GM12878 (cell line): Measurements from ENCODE around the gene ZNF469. TPM values are rescaled to one million over a fixed set of nuclear protein-coding genes. Genes with fewer than 3 reads are reported as not detected.

Experiments
- ATAC-seq: fragments of 200-7000 bp; cut with Tn5 transposase; 3 replicates; pipeline ENCODE4 v1.9.1; 2020; ENCODE audit warnings: mild to moderate bottlenecking, moderate library complexity
- BruUV-seq: library from RNA; stranded (reverse); fragments of 400-500 nt; replicated peaks from 2 replicates; lab custom pipeline; 2021; lab: Mats Ljungman, UMichigan
- CTCF ChIA-PET: fragments of 300-600 bp; sonication (Branson Sonifier 250); formaldehyde crosslinking; extraction: SDS; loops from one replicate; lab custom pipeline; 2021; ENCODE audit warnings: inconsistent platforms; lab: Yijun Ruan, JAX
- POLR2A ChIA-PET: fragments of 350-600 bp; formaldehyde crosslinking; extraction: SDS; loops from one replicate; lab custom pipeline; 2021; ENCODE audit warnings: inconsistent platforms; lab: Charles Lee
- RAD21 ChIA-PET: fragments of 300-600 bp; sonication (Branson Sonifier 250); formaldehyde crosslinking; loops from one replicate; lab custom pipeline; 2023; ENCODE audit warnings: antibody characterized with exemption; ENCODE audit not compliant: unreplicated experiment; lab: Charles Lee
- SMC1A ChIA-PET: fragments of 300-600 bp; sonication (Branson Sonifier 250); formaldehyde crosslinking; loops from one replicate; lab custom pipeline; 2023; ENCODE audit not compliant: unreplicated experiment, uncharacterized antibody; lab: Charles Lee
- DNase-seq: peaks from one replicate; pipeline ENCODE4 v3.0.0-alpha.2; 2011; ENCODE audit warnings: low read depth, low spot score
- FAIRE-seq: peaks from 3 replicates; lab custom pipeline; 2011; peaks lifted over from hg19 to GRCh38; lab: Jason Lieb, UNC
- H2AFZ ChIP-seq: 2 replicates; pipeline ENCODE4 v1.6.0; 2011; ENCODE audit warnings: low read depth, low read length, control low read depth; ENCODE audit not compliant: control insufficient read depth
- H3K27ac ChIP-seq: 2 replicates; pipeline ENCODE4 v1.5.1; 2011; ENCODE audit warnings: control low read depth; ENCODE audit not compliant: control insufficient read depth, insufficient read depth
- H3K27me3 ChIP-seq, 2 experiments: replicated peaks in 1 of 2; 2 replicates each; pipeline versions ENCODE4 v1.6.0 to v1.6.1; 2011; ENCODE audit warnings: low read length in 1 of 2; ENCODE audit not compliant: control insufficient read depth in 2 of 2, insufficient read depth in 2 of 2
- H3K36me3 ChIP-seq, 2 experiments: 2 replicates each; pipeline ENCODE4 v1.5.1; 2011; ENCODE audit warnings: low read length in 1 of 2; ENCODE audit not compliant: control insufficient read depth in 2 of 2, insufficient read depth in 2 of 2
- H3K4me1 ChIP-seq: 2 replicates; pipeline ENCODE4 v1.6.1; 2011; ENCODE audit warnings: mild to moderate bottlenecking, low read length, moderate library complexity, mixed read lengths; ENCODE audit not compliant: control insufficient read depth, insufficient read depth
- H3K4me2 ChIP-seq: 2 replicates; pipeline ENCODE4 v1.6.0; 2011; ENCODE audit warnings: control low read depth; ENCODE audit not compliant: control insufficient read depth, insufficient read depth
- H3K4me3 ChIP-seq: fragments of 200-600 bp; sonication (generic); 2 replicates; pipeline ENCODE4 v1.5.1; 2016
- H3K79me2 ChIP-seq: 2 replicates; pipeline ENCODE4 v1.6.0; 2011; ENCODE audit warnings: low read length; ENCODE audit not compliant: control insufficient read depth, insufficient read depth
- H3K9ac ChIP-seq: 2 replicates; pipeline ENCODE4 v1.8.0; 2011; ENCODE audit warnings: low read length, control low read depth, mixed read lengths; ENCODE audit not compliant: control insufficient read depth, insufficient read depth
- H3K9me3 ChIP-seq: replicated peaks from 3 replicates; pipeline ENCODE4 v1.5.1; 2011; ENCODE audit warnings: mild to moderate bottlenecking, low read length; ENCODE audit not compliant: control insufficient read depth, insufficient read depth
- H4K20me1 ChIP-seq: 2 replicates; pipeline ENCODE4 v1.6.0; 2011; ENCODE audit not compliant: control insufficient read depth, insufficient read depth
- BCL3 ChIP-seq: IDR thresholded peaks from 2 replicates; pipeline ENCODE4 v1.6.1; 2011; ENCODE audit warnings: borderline replicate concordance, low read depth, mild to moderate bottlenecking, moderate library complexity, low read length; ENCODE audit not compliant: insufficient read depth, poor library complexity, severe bottlenecking
- PBX3 ChIP-seq: IDR thresholded peaks from 2 replicates; pipeline ENCODE4 v1.6.1; 2011; ENCODE audit warnings: mild to moderate bottlenecking, low read depth, low read length, moderate library complexity; ENCODE audit not compliant: insufficient replicate concordance
- TCF7 ChIP-seq: IDR thresholded peaks from 2 replicates; pipeline ENCODE4 v1.6.1; 2014; ENCODE audit warnings: antibody characterized with exemption, borderline replicate concordance
- WGBS: methylation state at CpG from one replicate; pipeline ENCODE4 v1.1.6; 2016; ENCODE audit warnings: low lambda C conversion rate; ENCODE audit not compliant: insufficient replicate concordance, insufficient coverage; ENCODE audit errors: missing lambda C conversion rate; 5-methylcytosine and 5-hydroxymethylcytosine counted together
- in situ Hi-C: fragments of 300-500 bp; cut with MboI; formaldehyde crosslinking; loops from 9 replicates; pipeline ENCODE4 v1.14.3; 2018; ENCODE audit warnings: mixed read lengths
- intact Hi-C: fragments of 100-400 bp; cut with micrococcal nuclease; formaldehyde crosslinking; loops from one replicate; pipeline ENCODE4 v1.14.2; 2022; ENCODE audit not compliant: unreplicated experiment
- polyA plus RNA-seq, 11 experiments: library from polyadenylated mRNA; depleted of rRNA in 4 of 11; unstranded in 6 of 11; stranded (reverse) in 5 of 11; fragments of >200 nt; fragmentation: Nextera tagmentation in 4 of 11; fragmentation: Illumina TruSeq in 1 of 11; extraction: Ambion mirVana in 4 of 11; extraction: Trizol in 1 of 11; gene quantifications; 1 replicate in 1 of 11; 2 replicates in 10 of 11; pipeline versions ENCODE4 v1.2.1 to v1.2.3, GENCODE V29; 2011 to 2016; ENCODE audit warnings: inconsistent platforms in 2 of 11, missing spikeins in 2 of 11, low read depth in 1 of 11
- total RNA-seq, 4 experiments: library from RNA; depleted of rRNA in 3 of 4; stranded (reverse); fragments of >200 nt in 3 of 4; fragmentation: Illumina TruSeq in 1 of 4; extraction: Trizol in 1 of 4; gene quantifications; 2 replicates each; pipeline versions ENCODE4 v1.2.1 to v1.2.3, GENCODE V29; 2013 to 2021

ZNF469 gene
- total and polyA plus RNA-seq, 10 of the 15 experiments (the other 5 are each of a cell fraction or from before 2014, with no cell fraction given) = 0.01 to 0.21 (median 0.04) TPM; not detected in 3

- H3K4me3 ChIP-seq = no peak overlapping the region
- 74% methylated on average over 31 of the region's 32 CpGs for WGBS
- SMC1A ChIA-PET = no interaction called here
- no peaks in the 10 kb centered on the region for H3K36me3 ChIP-seq
- ATAC-seq = no peak
- no peak overlapping the region for H3K27ac ChIP-seq
- no peak for DNase-seq
- no peak for FAIRE-seq
- no peaks in the 10 kb centered on the region for H3K27me3 ChIP-seq
- no peaks in the 10 kb centered on the region; the same call in 1 of the 2 replicates for H3K4me1 ChIP-seq
- CTCF ChIA-PET = no interaction called here
- POLR2A ChIA-PET = no interaction called here
- BruUV-seq = no TSS peak
- H3K9ac ChIP-seq = no peak overlapping the region
- no peaks in the 10 kb centered on the region for H3K79me2 ChIP-seq
- no peaks in the 10 kb centered on the region; the same call in 2 of the 3 replicates for H3K9me3 ChIP-seq
- peak; percentile 5 for TF ChIP-seq PBX3
- TF ChIP-seq BCL3 = peak; percentile 96
- no peak for TF ChIP-seq TCF7
- H2AFZ ChIP-seq = no peak overlapping the region
- intact Hi-C loops (no loop called here), in situ Hi-C loops (no loop called here)
- RAD21 ChIA-PET = no interaction called here
- H3K4me2 ChIP-seq = no peak overlapping the region
- H4K20me1 ChIP-seq = no peaks in the 10 kb centered on the region
Observed at GRCh38 chr16:88349903-88350900, 32.6 kb upstream of the ZNF469 start.
